H9 (cell line): Measurements from ENCODE around the gene HGS. TPM values are rescaled to one million over a fixed set of nuclear protein-coding genes. Genes with fewer than 3 reads are reported as not detected.

Experiments
- DNase-seq: peaks from one replicate; pipeline ENCODE4 v3.0.0-alpha.2; 2017
- H2AFZ ChIP-seq: one replicate; pipeline ENCODE4 v1.6.1; 2013; ENCODE audit warnings: mild to moderate bottlenecking, low read length, control low read depth, moderate library complexity
- H2AK5ac ChIP-seq: 2 replicates; pipeline ENCODE4 v1.6.1; 2013; ENCODE audit warnings: low read length, control low read depth, mixed read lengths; ENCODE audit not compliant: insufficient read length
- H2BK120ac ChIP-seq: one replicate; pipeline ENCODE4 v1.6.1; 2013; ENCODE audit warnings: low read depth, mild to moderate bottlenecking, low read length, control low read depth, inconsistent platforms; ENCODE audit not compliant: poor library complexity, severe bottlenecking
- H2BK12ac ChIP-seq: 2 replicates; pipeline ENCODE4 v1.6.1; 2013; ENCODE audit warnings: low read length, control low read depth, mixed read lengths, low read depth; ENCODE audit not compliant: insufficient read length
- H2BK15ac ChIP-seq: 2 replicates; pipeline ENCODE4 v1.6.1; 2013; ENCODE audit warnings: low read depth, low read length, control low read depth
- H2BK20ac ChIP-seq: one replicate; pipeline ENCODE4 v1.6.1; 2013; ENCODE audit warnings: low read depth, mild to moderate bottlenecking, low read length, control low read depth, inconsistent platforms; ENCODE audit not compliant: poor library complexity, severe bottlenecking
- H2BK5ac ChIP-seq: 2 replicates; pipeline ENCODE4 v1.6.1; 2013; ENCODE audit warnings: low read length, control low read depth, mixed read lengths; ENCODE audit not compliant: insufficient read length
- H3K14ac ChIP-seq: 2 replicates; pipeline ENCODE4 v1.6.1; 2013; ENCODE audit warnings: low read length, control low read depth; ENCODE audit not compliant: insufficient read depth
- H3K18ac ChIP-seq: 2 replicates; pipeline ENCODE4 v1.6.1; 2013; ENCODE audit warnings: low read depth, mild to moderate bottlenecking, mixed read lengths, low read length, control low read depth; ENCODE audit not compliant: insufficient read length
- H3K23ac ChIP-seq: 2 replicates; pipeline ENCODE4 v1.6.1; 2013; ENCODE audit warnings: low read length, control low read depth, mixed read lengths, low read depth; ENCODE audit not compliant: insufficient read length
- H3K23me2 ChIP-seq: 2 replicates; pipeline ENCODE4 v1.6.1; 2013; ENCODE audit warnings: low read depth, mild to moderate bottlenecking, mixed read lengths, low read length, control low read depth; ENCODE audit not compliant: insufficient read length, poor library complexity, severe bottlenecking
- H3K27ac ChIP-seq: 2 replicates; pipeline ENCODE4 v1.5.1; 2013; ENCODE audit warnings: low read length, control low read depth, mixed read lengths, low read depth; ENCODE audit not compliant: insufficient read length
- H3K27me3 ChIP-seq: 2 replicates; pipeline ENCODE4 v1.6.1; 2013; ENCODE audit warnings: low read length, control low read depth, inconsistent platforms; ENCODE audit not compliant: insufficient read depth
- H3K4ac ChIP-seq: 2 replicates; pipeline ENCODE4 v1.6.1; 2013; ENCODE audit warnings: low read depth, mild to moderate bottlenecking, control low read depth, inconsistent platforms, low read length, moderate library complexity
- H3K4me1 ChIP-seq: 2 replicates; pipeline ENCODE4 v1.6.1; 2013; ENCODE audit warnings: low read length, control low read depth, inconsistent platforms; ENCODE audit not compliant: insufficient read depth
- H3K4me2 ChIP-seq: 2 replicates; pipeline ENCODE4 v1.6.1; 2013; ENCODE audit warnings: low read length, control low read depth, mixed read lengths; ENCODE audit not compliant: insufficient read length, insufficient read depth
- H3K56ac ChIP-seq: 2 replicates; pipeline ENCODE4 v1.6.1; 2013; ENCODE audit warnings: low read depth, mild to moderate bottlenecking, mixed read lengths, low read length, control low read depth; ENCODE audit not compliant: insufficient read length
- H3K79me1 ChIP-seq: 2 replicates; pipeline ENCODE4 v1.6.1; 2013; ENCODE audit warnings: low read depth, mild to moderate bottlenecking, moderate library complexity, low read length, control low read depth, inconsistent platforms; ENCODE audit not compliant: insufficient read depth, poor library complexity, severe bottlenecking
- H3K79me2 ChIP-seq: 2 replicates; pipeline ENCODE4 v1.6.1; 2013; ENCODE audit warnings: low read length, control low read depth, inconsistent platforms; ENCODE audit not compliant: insufficient read depth
- H3K9ac ChIP-seq: 2 replicates; pipeline ENCODE4 v1.6.1; 2013; ENCODE audit warnings: low read length, control low read depth, mixed read lengths; ENCODE audit not compliant: insufficient read length; ENCODE audit errors: extremely low read depth
- H3K9me3 ChIP-seq: one replicate; pipeline ENCODE4 v1.6.1; 2013; ENCODE audit warnings: low read depth, low read length, inconsistent platforms; ENCODE audit not compliant: control insufficient read depth
- H3T11ph ChIP-seq: one replicate; pipeline ENCODE4 v1.6.1; 2013; ENCODE audit warnings: mild to moderate bottlenecking, low read length, control low read depth, inconsistent platforms
- H4K20me1 ChIP-seq: one replicate; pipeline ENCODE4 v1.6.1; 2013; ENCODE audit not compliant: control insufficient read depth, insufficient read length, insufficient read depth
- H4K5ac ChIP-seq: 2 replicates; pipeline ENCODE4 v1.6.1; 2013; ENCODE audit warnings: low read depth, mild to moderate bottlenecking, mixed read lengths, low read length, control low read depth; ENCODE audit not compliant: insufficient read length
- H4K8ac ChIP-seq: replicated peaks from 2 replicates; pipeline ENCODE4 v1.6.1; 2013; ENCODE audit warnings: low read length, control low read depth, mixed read lengths, low read depth; ENCODE audit not compliant: insufficient read length
- H4K91ac ChIP-seq: 2 replicates; pipeline ENCODE4 v1.6.1; 2013; ENCODE audit warnings: low read depth, mild to moderate bottlenecking, moderate library complexity, mixed read lengths, low read length, control low read depth; ENCODE audit not compliant: insufficient read length
- H3K27ac Mint-ChIP-seq, 3 experiments: 2 replicates in 2 of 3; 3 replicates in 1 of 3; pipeline ENCODE4 v1.8.0; 2020 to 2021; ENCODE audit warnings: mixed read lengths in 3 of 3, mild to moderate bottlenecking in 1 of 3, moderate library complexity in 1 of 3
- H3K27me3 Mint-ChIP-seq: 2 replicates; pipeline ENCODE4 v1.8.0; 2021; ENCODE audit warnings: low read depth, mild to moderate bottlenecking, moderate library complexity, mixed read lengths
- H3K36me3 Mint-ChIP-seq, 3 experiments: 2 replicates in 2 of 3; 3 replicates in 1 of 3; pipeline ENCODE4 v1.8.0; 2020 to 2021; ENCODE audit warnings: low read depth in 3 of 3, mixed read lengths in 3 of 3; ENCODE audit not compliant: insufficient read depth in 1 of 3
- H3K4me1 Mint-ChIP-seq, 2 experiments: 2 replicates each; pipeline ENCODE4 v1.8.0; 2020; ENCODE audit warnings: mixed read lengths in 2 of 2
- H3K4me3 Mint-ChIP-seq, 2 experiments: 2 replicates in 1 of 2; 3 replicates in 1 of 2; pipeline ENCODE4 v1.8.0; 2020 to 2021; ENCODE audit warnings: mild to moderate bottlenecking in 2 of 2, mixed read lengths in 2 of 2, moderate library complexity in 1 of 2
- H3K9me3 Mint-ChIP-seq, 2 experiments: 2 replicates in 1 of 2; 3 replicates in 1 of 2; pipeline ENCODE4 v1.8.0; 2020; ENCODE audit warnings: mild to moderate bottlenecking in 2 of 2, mixed read lengths in 2 of 2, moderate library complexity in 1 of 2
- CTCF ChIP-seq: fragments of 200-600 bp; sonication (generic); conservative IDR thresholded peaks from 3 replicates; pipeline ENCODE4 v1.8.0; 2021; ENCODE audit warnings: antibody characterized with exemption, mild to moderate bottlenecking
- whole genome bisulfite sequencing: extraction: QIAGEN DNeasy Blood & Tissue Kit; methylation state at CpG from one replicate; pipeline ENCODE4 v1.1.7; 2013; ENCODE audit warnings: missing lambda C conversion rate, low lambda C conversion rate, mixed read lengths; ENCODE audit not compliant: insufficient read length; ENCODE audit errors: extremely low coverage; 5-methylcytosine and 5-hydroxymethylcytosine counted together
- total RNA-seq: library from RNA; stranded (reverse); gene quantifications from 2 replicates; pipeline ENCODE4 v1.2.1, GENCODE V29; 2021

The HGS gene
- total RNA-seq, 1 experiment from 2014 or later, result 106 TPM

GRCh38 chr17:81650951-81651350 is 32.9 kb upstream of the HGS start:
- Mint-ChIP-seq H3K4me3 (no peak overlapping the region), H3K4me1 (peaks cover 13 to 20% of the 10 kb centered on the region in 2 experiments), H3K36me3 (no peaks in the 10 kb centered on the region), H3K27me3 (peaks cover 2% of the 10 kb centered on the region), H3K27ac (no peak overlapping the region; a peak in 1 of 7 replicates), H3K9me3 (no peaks in the 10 kb centered on the region; a peak in 2 of 5 replicates)
- H3K4me2 ChIP-seq, result no peak overlapping the region
- no peak for DNase-seq
- H2BK20ac ChIP-seq, result no peak overlapping the region
- peaks cover 1% of the 10 kb centered on the region for H3K23me2 ChIP-seq
- H2BK5ac ChIP-seq, result no peak overlapping the region
- H3K4ac ChIP-seq, result no peak overlapping the region
- H2AK5ac ChIP-seq, result no peak overlapping the region
- no peak overlapping the region for H3T11ph ChIP-seq
- no peak overlapping the region for H3K9ac ChIP-seq
- TF ChIP-seq CTCF, result no peak
- no peak overlapping the region for H2BK15ac ChIP-seq
- peaks cover 3% of the 10 kb centered on the region; the same call in 1 of the 2 replicates for H3K4me1 ChIP-seq
- H2BK12ac ChIP-seq, result no peak overlapping the region
- no peak overlapping the region for H2BK120ac ChIP-seq
- no peak overlapping the region for H3K18ac ChIP-seq
- WGBS, result no CpG with 5 or more reads among the region's 9 CpGs
- H3K9me3 ChIP-seq, result no peaks in the 10 kb centered on the region
- H2AFZ ChIP-seq, result no peak overlapping the region
- no peaks in the 10 kb centered on the region; the same call in 1 of the 2 replicates for H3K27me3 ChIP-seq
- H4K91ac ChIP-seq, result no peak overlapping the region
- H3K27ac ChIP-seq, result no peak overlapping the region
- no peaks in the 10 kb centered on the region for H3K79me1 ChIP-seq
- no peak overlapping the region for H4K5ac ChIP-seq
- H3K14ac ChIP-seq, result no peak overlapping the region
- no peak overlapping the region for H3K23ac ChIP-seq
- H3K56ac ChIP-seq, result no peak overlapping the region
- H4K8ac ChIP-seq, result no peak overlapping the region
- H4K20me1 ChIP-seq, result no peaks in the 10 kb centered on the region
- no peaks in the 10 kb centered on the region for H3K79me2 ChIP-seq
